PC-9 (cell line): ENCODE results near the gene SLN. TPM values are rescaled to one million over a fixed set of nuclear protein-coding genes. Genes with fewer than 3 reads are reported as not detected.

Experiments used
- BruUV-seq: library from RNA; stranded (reverse); fragments of 400-500 nt; replicated peaks from 2 replicates; lab custom pipeline; 2021; lab: Mats Ljungman, UMichigan
- CTCF ChIA-PET: fragments of 300-600 bp; sonication (Branson Sonifier 250); formaldehyde crosslinking; loops from one replicate; lab custom pipeline; 2022; ENCODE audit warnings: antibody characterized with exemption; lab: Charles Lee
- POLR2A ChIA-PET: fragments of 300-600 bp; sonication (Branson Sonifier 250); formaldehyde crosslinking; loops from one replicate; lab custom pipeline; 2022; ENCODE audit warnings: antibody characterized with exemption; ENCODE audit not compliant: unreplicated experiment; lab: Charles Lee
- DNase-seq, 2 experiments: peaks; one replicate each; pipeline versions ENCODE4 v3.0.0 to v3.0.0-alpha.2; 2015 to 2022; ENCODE audit warnings: mixed read lengths in 1 of 2
- H2AFZ ChIP-seq: fragments of 200-600 bp; sonication (generic); 2 replicates; pipeline ENCODE4 v1.8.1; 2017; ENCODE audit warnings: antibody characterized with exemption
- H3F3A ChIP-seq: fragments of 200-600 bp; sonication (generic); 2 replicates; pipeline ENCODE4 v1.8.1; 2017; ENCODE audit warnings: antibody characterized with exemption, mild to moderate bottlenecking, low read depth; ENCODE audit not compliant: insufficient read depth
- H3K27ac ChIP-seq: fragments of 200-600 bp; sonication (generic); 2 replicates; pipeline ENCODE4 v1.6.1; 2016; ENCODE audit warnings: mixed run types
- H3K27me3 ChIP-seq: fragments of 200-600 bp; sonication (generic); 2 replicates; pipeline ENCODE4 v1.6.1; 2016; ENCODE audit warnings: low read depth, mixed run types; ENCODE audit not compliant: insufficient read depth
- H3K36me3 ChIP-seq: fragments of 200-600 bp; sonication (generic); 2 replicates; pipeline ENCODE4 v1.6.1; 2016; ENCODE audit warnings: low read depth, mixed run types
- H3K4me1 ChIP-seq: fragments of 200-600 bp; sonication (generic); replicated peaks from 2 replicates; pipeline ENCODE4 v1.6.1; 2016; ENCODE audit warnings: mixed run types; ENCODE audit not compliant: insufficient read depth
- H3K4me2 ChIP-seq: fragments of 200-600 bp; sonication (generic); 2 replicates; pipeline ENCODE4 v1.6.1; 2017; ENCODE audit warnings: mixed run types
- H3K4me3 ChIP-seq: fragments of 200-600 bp; sonication (generic); 2 replicates; pipeline ENCODE4 v1.6.1; 2016; ENCODE audit warnings: mixed run types
- H3K79me2 ChIP-seq: fragments of 200-600 bp; sonication (generic); 2 replicates; pipeline ENCODE4 v1.6.1; 2017; ENCODE audit warnings: low read depth, mixed run types
- H3K9me2 ChIP-seq: fragments of 200-600 bp; sonication (generic); 2 replicates; pipeline ENCODE4 v1.8.1; 2017; ENCODE audit warnings: mild to moderate bottlenecking; ENCODE audit not compliant: insufficient read depth
- H3K9me3 ChIP-seq: fragments of 200-600 bp; sonication (generic); 2 replicates; pipeline ENCODE4 v1.8.1; 2016; ENCODE audit warnings: low read depth; ENCODE audit not compliant: insufficient read depth
- H4K20me1 ChIP-seq: fragments of 200-600 bp; sonication (generic); 2 replicates; pipeline ENCODE4 v1.8.1; 2017; ENCODE audit not compliant: insufficient read depth
- EZH2 ChIP-seq: fragments of 200-600 bp; sonication (generic); IDR thresholded peaks from 2 replicates; pipeline ENCODE4 v1.8.0; 2017; ENCODE audit warnings: antibody characterized with exemption, low read depth
- intact Hi-C: fragments of 100-400 bp; cut with micrococcal nuclease; formaldehyde crosslinking; loops from one replicate; pipeline ENCODE4 v1.10.0; 2022; ENCODE audit not compliant: unreplicated experiment
- total RNA-seq: library from RNA; stranded (reverse); gene quantifications from 2 replicates; pipeline ENCODE4 v1.2.3, GENCODE V29; 2021
- TF ChIP-seq, protein P1 (sequence below): fragments of 200-600 bp; sonication (generic); conservative IDR thresholded peaks from 2 replicates; pipeline ENCODE4 v1.6.1; 2017; ENCODE audit warnings: mixed run types, antibody characterized with exemption, mild to moderate bottlenecking, moderate library complexity

Gene SLN
- total RNA-seq, 1 experiment from 2014 or later = not detected

DNA sequence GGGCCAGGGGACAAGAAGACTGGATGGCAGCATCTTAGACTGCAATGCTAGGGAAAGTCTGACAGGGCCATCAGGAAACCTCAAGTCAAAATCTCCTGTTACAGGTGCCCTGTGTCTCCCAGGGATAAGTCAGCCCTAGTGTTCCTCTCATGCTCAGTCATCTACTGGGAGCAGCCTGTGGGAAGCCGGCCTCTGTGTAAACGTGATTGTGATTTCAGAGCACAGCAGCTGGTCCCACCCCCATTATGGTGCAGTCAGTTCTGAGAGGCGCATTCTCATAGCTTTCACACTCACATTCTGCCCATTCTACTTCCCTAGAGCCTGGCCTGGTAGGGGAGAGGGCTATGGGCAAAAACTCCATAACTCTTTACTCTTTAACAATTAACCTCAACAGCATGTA, 7.2 kb upstream of the SLN start:
- Histone ChIP-seq H3K27me3 (no peaks in the 10 kb centered on the region), H3K79me2 (no peaks in the 10 kb centered on the region), H2AFZ (no peak overlapping the region), H3K4me1 (peaks cover 9% of the 10 kb centered on the region), H3K27ac (no peak overlapping the region), H3K4me2 (no peak overlapping the region), H3K9me2 (no peaks in the 10 kb centered on the region), H3K36me3 (no peaks in the 10 kb centered on the region), H4K20me1 (no peaks in the 10 kb centered on the region), H3K9me3 (no peaks in the 10 kb centered on the region), H3K4me3 (no peak overlapping the region), H3F3A (no peaks in the 10 kb centered on the region; the same call in 1 of the 2 replicates)
- BruUV-seq = no TSS peak
- CTCF ChIA-PET = no interaction called here
- no peak for DNase-seq
- POLR2A ChIA-PET = no interaction called here
- intact Hi-C loops = no loop called here
- TF ChIP-seq EZH2 = no peak
- TF ChIP-seq, protein P1, sequence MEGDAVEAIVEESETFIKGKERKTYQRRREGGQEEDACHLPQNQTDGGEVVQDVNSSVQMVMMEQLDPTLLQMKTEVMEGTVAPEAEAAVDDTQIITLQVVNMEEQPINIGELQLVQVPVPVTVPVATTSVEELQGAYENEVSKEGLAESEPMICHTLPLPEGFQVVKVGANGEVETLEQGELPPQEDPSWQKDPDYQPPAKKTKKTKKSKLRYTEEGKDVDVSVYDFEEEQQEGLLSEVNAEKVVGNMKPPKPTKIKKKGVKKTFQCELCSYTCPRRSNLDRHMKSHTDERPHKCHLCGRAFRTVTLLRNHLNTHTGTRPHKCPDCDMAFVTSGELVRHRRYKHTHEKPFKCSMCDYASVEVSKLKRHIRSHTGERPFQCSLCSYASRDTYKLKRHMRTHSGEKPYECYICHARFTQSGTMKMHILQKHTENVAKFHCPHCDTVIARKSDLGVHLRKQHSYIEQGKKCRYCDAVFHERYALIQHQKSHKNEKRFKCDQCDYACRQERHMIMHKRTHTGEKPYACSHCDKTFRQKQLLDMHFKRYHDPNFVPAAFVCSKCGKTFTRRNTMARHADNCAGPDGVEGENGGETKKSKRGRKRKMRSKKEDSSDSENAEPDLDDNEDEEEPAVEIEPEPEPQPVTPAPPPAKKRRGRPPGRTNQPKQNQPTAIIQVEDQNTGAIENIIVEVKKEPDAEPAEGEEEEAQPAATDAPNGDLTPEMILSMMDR = no peak

- H3K9me3 ChIP-seq = no peaks in the 10 kb centered on the region
- H3K27me3 ChIP-seq = no peaks in the 10 kb centered on the region
- DNase-seq = no peak
- H3K79me2 ChIP-seq = no peaks in the 10 kb centered on the region
- ChIA-PET CTCF (no interaction called here), POLR2A (no interaction called here)
- H3K27ac ChIP-seq = no peak overlapping the region
- TF ChIP-seq, protein P1 = no peak
- TF ChIP-seq EZH2 = no peak
- H2AFZ ChIP-seq = no peak overlapping the region
- no peaks in the 10 kb centered on the region for H3K36me3 ChIP-seq
- no peaks in the 10 kb centered on the region for H4K20me1 ChIP-seq
- BruUV-seq = no TSS peak
- H3K4me2 ChIP-seq = no peak overlapping the region
- H3K4me3 ChIP-seq = no peak overlapping the region
- intact Hi-C loops = no loop called here
- peaks cover 9% of the 10 kb centered on the region for H3K4me1 ChIP-seq
- H3K9me2 ChIP-seq = no peaks in the 10 kb centered on the region
- no peaks in the 10 kb centered on the region; the same call in 1 of the 2 replicates for H3F3A ChIP-seq
Measured at GRCh38 chr11:107716884-107717532, 5.2 kb upstream of the SLN start.

GRCh38 chr11:107713009-107713408, 1.2 kb upstream of the SLN start:
- H2AFZ ChIP-seq = no peak overlapping the region
- H3K27ac ChIP-seq = no peak overlapping the region
- H4K20me1 ChIP-seq = no peaks in the 10 kb centered on the region
- CTCF ChIA-PET = no interaction called here
- DNase-seq = no peak
- H3K9me2 ChIP-seq = no peaks in the 10 kb centered on the region
- no peaks in the 10 kb centered on the region for H3K27me3 ChIP-seq
- no TSS peak for BruUV-seq
- no peak overlapping the region for H3K4me3 ChIP-seq
- H3K4me1 ChIP-seq = no peaks in the 10 kb centered on the region
- intact Hi-C loops = no loop called here
- POLR2A ChIA-PET = interaction anchor here (0.7 kb wide), 1 partner anchor 37 kb away, joined by 3 read pairs; no protein-coding TSS in a partner anchor
- no peak overlapping the region for H3K4me2 ChIP-seq
- H3K9me3 ChIP-seq = no peaks in the 10 kb centered on the region
- no peaks in the 10 kb centered on the region for H3F3A ChIP-seq
- no peaks in the 10 kb centered on the region for H3K36me3 ChIP-seq
- TF ChIP-seq, protein P1 = no peak
- no peak for TF ChIP-seq EZH2
- H3K79me2 ChIP-seq = no peaks in the 10 kb centered on the region
